Measurements from ENCODE around the gene ZNF681.
A peak's percentile ranks its signal among the peaks of the same experiment; 100 is the strongest.
"Not testable (repeated sequence)": the region's sequence is repeated elsewhere in the genome, so short reads cannot be mapped to it uniquely, and the experiment has no call there.

Gene ZNF681

GRCh38 chr19:23772675-23773063 is 14.0 kb upstream of the ZNF681 start:
- DNase-seq: no peak

GRCh38 chr19:23771761-23772674 is 13.3 kb upstream of the ZNF681 start:
- no peak for DNase-seq

DNA sequence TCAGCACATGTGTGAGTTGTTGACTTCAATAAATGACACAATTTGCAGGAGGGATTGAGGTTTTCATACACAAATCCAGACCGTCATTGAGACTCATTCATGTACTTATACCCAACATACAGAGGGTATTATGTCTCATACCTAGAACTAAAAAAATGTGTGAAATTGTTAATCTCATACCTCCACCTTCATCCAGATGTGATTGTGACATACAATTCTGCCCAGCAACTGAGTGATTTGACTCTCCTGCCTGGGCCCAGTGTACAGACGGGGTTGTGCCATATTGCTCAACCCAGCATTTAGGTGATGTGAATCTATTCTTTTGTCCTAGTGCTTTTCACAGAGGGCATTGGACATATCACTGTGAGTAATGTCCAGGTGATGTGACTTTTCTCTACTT is 12.6 kb upstream of the ZNF681 start:
- DNase-seq: no peak

GRCh38 chr19:23770672-23771250 is 12.1 kb upstream of the ZNF681 start:
- no peak for DNase-seq

DNA sequence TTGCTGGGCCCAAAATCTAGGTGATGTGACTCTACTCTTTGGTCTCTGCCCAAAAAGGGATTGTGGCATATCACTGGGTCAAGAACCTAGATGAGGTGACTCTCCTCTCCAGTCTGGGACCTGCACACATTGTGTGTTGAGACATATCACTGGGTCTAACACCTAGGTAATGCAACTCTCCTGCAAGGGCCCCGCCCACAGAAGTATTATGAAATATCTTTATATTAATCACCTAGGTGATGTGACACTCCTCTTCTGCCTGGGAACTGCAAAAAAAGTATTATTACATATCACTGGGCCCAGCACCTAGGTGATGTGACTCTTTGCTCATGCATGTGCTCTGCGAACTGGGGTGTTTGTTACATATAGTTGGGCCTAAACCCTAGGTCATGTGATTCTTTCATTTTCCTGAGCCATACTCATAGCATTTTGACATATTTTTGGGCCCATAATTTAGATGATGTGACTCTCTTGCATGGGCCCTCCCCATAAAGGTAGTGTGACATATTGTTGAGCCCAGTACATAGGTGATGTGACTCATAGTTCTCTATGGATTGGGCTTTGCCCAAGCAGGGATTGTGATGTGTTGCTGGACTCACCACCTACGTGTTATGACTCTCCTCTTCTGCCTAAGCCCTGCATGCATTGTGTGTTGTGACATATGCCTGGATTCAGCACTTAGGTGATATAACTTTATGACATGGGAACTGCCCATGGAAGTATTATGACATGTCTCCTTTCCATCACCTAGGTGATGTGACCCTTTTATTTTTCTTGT is 11.2 kb upstream of the ZNF681 start:
- DNase-seq: no peak

- DNase-seq: no peak
These were observed 8.3 kb upstream of the ZNF681 start for GRCh38 chr19:23766951-23767350.

DNA sequence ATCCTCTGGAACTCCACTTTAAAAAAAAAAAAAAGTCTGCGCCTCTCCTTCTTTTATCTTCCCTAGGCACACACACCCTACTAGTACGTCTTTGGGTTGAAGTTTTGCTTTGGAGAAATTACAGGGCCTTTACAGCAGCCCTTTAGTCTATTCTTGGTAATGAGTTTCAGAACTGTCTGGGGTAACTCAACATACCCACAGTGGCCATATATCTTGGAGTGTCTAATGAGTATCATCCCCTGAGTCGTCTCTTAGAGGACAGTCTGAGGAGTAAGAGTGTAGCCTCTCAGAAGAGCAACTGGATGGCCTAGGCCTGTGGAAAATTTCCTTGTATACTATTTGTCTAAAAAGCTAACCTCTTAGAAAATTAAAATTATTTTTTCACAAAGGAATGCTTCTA is 6.1 kb upstream of the ZNF681 start:
- DNase-seq: no peak

DNA sequence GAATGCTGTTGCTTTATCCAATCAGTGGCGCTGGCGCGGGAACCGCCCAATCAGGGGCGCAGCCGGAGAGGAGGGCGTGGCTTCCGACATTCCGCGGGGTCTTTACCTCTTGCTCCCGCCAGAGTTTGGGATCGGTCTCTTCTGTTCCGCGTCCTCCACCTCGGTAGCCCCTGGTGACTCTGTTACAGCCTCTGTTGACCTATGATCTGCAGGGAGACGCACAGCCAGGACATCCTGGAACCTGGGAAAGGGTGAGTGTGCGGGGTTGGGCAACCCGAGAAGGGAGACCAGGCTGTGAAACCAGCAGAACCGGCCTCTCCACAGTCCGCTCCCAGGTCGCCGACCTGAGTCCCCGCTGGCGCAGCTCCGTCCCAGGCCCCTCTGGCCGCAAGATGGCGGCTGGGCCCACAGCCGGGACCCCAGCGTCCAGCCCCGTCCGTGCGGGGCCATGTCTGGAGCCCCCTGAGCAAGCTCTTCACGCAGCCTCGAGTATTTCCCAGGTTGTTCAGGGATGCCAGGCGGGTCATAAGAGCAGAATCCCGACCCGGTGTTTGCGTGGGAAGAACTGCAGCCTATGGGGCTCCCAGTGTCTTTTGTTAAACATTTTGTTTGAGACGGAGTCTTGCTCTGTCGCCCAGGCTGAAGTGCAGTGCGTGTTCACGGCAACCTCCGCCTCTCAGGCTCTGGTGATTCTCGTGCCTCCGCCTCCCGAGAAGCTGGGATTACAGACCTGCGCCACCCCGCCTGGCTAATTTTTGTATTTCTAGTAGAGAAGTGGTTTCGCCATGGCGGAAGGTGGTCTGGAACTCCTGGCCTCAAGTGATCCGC is 4.4 kb upstream of the ZNF681 start:
- DNase-seq: peak; percentile 17 to 90 (median 58)

GRCh38 chr19:23762548-23762883 is 3.8 kb upstream of the ZNF681 start:
- no peak for DNase-seq

GRCh38 chr19:23760326-23760725 is 1.6 kb upstream of the ZNF681 start:
- not testable (repeated sequence) for DNase-seq

DNA sequence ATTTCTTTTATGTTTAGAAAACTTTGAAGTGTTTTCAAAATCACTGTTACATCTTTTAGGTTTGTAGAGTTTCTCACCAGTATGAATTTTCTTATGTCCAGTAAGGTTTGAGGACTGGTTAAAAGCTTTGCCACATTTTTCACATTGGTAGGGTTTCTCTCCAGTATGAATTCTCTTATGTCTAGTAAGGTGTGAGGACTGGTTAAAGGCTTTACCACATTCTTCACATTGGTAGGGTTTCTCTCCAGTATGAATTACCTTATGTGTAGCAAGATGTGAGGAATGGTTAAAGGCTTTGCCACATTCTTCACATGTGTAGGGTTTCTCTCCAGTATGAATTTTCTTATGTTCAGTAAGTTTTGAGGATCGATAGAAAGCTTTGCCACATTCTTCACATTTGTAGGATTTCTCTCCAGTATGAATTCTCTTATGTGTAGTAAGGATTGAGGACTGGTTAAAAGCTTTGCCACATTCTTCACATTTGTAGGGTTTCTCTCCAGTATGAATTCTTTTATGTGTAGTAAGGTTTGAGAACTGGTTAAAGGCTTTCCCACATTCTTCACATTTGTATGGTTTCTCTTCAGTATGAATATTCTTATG is 15.0 kb downstream of the ZNF681 start:
- not testable (repeated sequence) for DNase-seq

DNA sequence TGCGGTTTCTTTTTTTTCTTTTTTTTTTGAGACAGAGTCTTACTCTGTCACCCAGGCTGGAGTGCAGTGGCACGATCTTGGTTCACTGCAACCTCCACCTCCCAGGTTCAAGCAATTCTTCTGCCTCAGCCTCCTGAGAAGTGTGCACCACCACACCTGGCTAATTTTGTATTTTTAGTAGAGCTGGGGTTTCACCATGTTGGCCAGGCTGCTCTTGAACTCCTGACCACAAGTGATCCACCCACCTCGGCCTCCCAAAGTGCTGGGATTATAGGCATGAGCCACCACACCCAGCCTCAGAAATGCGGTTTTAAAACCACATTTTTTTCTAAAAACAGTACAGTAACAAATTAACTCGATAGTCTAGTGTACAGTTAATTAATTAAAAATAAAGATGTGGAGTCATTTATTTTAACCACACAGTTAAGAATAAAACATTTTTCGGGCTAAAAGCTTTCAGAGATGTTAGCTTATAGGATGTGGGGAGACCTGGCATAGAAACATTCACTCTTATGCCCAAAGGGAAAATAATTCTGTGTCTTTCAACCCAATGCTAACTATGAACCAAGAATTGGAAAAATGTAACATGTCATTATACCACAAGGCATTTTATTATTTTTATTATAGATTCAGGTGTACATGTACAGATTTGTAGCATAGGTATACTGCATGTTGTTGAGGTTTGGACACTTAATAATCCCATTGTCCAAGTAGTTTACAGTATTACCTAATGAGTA is 27.8 kb downstream of the ZNF681 start:
- DNase-seq: not testable (repeated sequence)

GRCh38 chr19:23724161-23724560 is 34.5 kb downstream of the ZNF681 start:
- DNase-seq: not testable (repeated sequence)

GRCh38 chr19:23718802-23719201 is 39.9 kb downstream of the ZNF681 start:
- DNase-seq: no peak

DNA sequence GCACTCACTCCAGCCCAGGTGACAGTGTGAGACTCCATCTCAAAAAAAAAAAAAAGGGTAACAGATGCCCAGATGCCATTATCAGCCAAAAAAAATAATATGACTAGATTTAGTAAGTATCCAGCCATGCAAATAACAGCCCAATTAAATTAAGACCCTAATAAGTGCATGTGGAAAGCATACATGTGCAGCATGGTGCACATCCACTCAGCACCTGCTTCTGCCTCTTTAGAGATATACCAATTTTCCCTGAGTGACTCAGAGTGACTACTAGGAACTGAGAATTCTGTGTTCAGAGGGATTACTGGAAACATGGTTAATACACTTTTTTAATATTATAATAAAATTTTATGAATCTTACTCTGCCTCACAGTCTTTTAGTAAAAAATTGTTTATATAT is 41.9 kb downstream of the ZNF681 start:
- DNase-seq: no peak

DNA sequence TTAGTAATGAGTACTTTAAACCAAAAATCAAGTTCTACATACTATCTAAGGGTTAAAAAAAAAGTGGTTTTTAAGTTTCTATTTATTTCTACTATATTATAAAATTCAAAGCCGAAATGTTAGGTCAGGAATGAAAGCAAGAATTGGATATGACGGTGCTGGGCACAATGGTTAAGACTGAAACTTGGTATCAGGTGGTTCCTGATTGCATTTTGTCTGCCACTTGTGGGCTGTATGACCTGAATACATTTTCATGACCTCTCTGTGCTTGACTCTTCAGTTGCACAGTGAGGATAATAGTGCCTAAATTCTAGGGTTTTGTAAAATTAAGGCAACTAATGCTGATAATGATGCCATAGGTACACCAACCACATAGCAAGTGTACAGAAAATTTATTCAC is 49.3 kb downstream of the ZNF681 start:
- no peak for DNase-seq

GRCh38 chr19:23706657-23707056 is 52.0 kb downstream of the ZNF681 start:
- no peak for DNase-seq

DNA sequence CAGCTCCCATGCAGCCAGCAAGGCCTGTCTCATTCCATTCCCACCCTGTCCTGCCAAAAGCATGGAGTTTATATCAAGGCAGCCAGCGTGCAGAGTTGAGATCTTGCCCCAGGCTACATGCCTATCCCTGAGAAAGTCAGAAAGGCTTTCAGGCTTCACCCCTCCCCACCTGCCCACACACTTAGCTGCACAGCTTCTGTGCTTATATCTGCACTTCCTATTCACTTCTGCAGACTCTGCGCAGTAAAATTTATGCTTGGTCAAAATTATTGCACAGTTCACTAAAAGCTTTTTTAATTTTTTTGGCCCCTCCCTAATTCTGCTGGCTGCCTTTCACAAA is 59.2 kb downstream of the ZNF681 start:
- no peak for DNase-seq

- DNase-seq: no peak
These were observed 59.8 kb downstream of the ZNF681 start for GRCh38 chr19:23698711-23699520.

- DNase-seq: not testable (repeated sequence)
These were observed 65.8 kb downstream of the ZNF681 start for GRCh38 chr19:23692937-23693336.
